GM18909 (cell line): ENCODE data around the gene RBL2.
"Not testable (repeated sequence)": the region's sequence is repeated elsewhere in the genome, so short reads cannot be mapped to it uniquely, and the experiment has no call there.

ENCODE experiments used
- ATAC-seq: cut with Tn5 transposase; IDR thresholded peaks from one replicate; pipeline ENCODE4 v1.9.1; 2021; ENCODE audit warnings: mild to moderate bottlenecking; ENCODE audit not compliant: unreplicated experiment, poor library complexity

RBL2 gene

GRCh38 chr16:53434377-53435065 lies at the start of gene RBL2:
Gene RBL2 (plus strand): TSS chr16:53434471. CDS start chr16:53434557, 86 bp downstream.
- ATAC-seq: peak; percentile 78

DNA sequence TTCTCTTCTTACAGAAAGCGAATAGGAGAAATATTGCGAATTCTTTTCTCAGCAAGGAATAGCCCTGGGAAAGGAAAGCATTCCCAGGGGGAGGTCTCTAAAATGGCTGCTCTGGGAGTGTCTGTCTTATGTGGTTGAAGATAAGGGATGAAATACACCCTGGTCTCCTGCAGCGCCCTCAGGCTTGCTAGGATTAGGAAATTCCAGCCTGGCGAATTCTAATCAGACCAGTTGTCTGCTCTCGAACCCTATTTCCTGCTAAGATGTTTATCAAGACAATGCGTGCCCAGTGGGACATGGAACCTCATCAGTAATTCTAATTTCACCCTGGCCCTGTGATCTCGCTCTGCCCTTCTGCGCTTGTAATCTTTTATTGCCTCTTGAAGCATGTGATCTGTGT lies 49.7 kb upstream of the RBL2 start:
- not testable (repeated sequence) for ATAC-seq

DNA sequence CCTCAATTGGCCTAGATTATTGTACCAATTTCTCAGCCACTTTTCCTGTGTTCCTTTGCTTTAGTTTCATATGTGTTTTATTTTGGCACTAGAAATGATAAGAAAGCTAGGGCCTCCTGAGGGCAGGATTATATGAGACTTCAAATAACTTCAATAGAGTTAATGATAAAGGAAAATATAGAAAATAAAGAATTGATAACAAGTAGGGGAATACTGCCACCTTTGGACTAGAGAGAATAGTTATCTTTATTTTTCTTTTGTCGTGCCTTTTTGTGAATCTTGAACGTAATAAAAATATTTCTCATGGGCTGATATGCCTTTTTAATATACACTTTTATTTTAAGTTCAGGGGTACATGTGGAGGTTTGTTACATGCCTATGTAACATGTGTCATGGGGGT lies 29.3 kb upstream of the RBL2 start:
- no peak for ATAC-seq

GRCh38 chr16:53412549-53412948 lies 21.7 kb upstream of the RBL2 start:
- ATAC-seq: no peak

GRCh38 chr16:53413864-53414263 lies 20.4 kb upstream of the RBL2 start:
- no peak for ATAC-seq

- ATAC-seq: no peak
Measured at GRCh38 chr16:53414381-53414780, 19.9 kb upstream of the RBL2 start.

DNA sequence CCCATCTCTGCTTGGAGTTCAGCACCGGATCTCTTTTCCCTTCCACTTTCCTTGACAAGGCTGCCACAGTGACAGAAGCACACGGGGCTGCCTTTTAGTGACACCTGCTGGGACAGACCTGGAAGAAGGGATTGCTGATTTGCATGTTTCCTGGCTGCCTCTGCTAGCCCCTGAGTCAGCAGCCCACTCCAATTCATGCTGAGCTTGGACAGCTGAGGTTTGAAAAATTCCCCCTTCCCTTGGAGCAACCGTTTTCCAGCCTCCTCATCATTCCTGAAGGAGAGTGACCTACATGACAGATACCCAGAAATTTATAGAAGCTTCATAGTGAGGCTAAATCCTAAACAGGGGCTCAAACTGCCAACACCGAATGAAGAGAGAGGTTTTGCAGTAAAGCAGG lies 18.8 kb upstream of the RBL2 start:
- ATAC-seq: no peak

GRCh38 chr16:53417011-53417410 lies 17.3 kb upstream of the RBL2 start:
- no peak for ATAC-seq

- ATAC-seq: no peak
Measured at GRCh38 chr16:53417976-53418375, 16.3 kb upstream of the RBL2 start.

- ATAC-seq: not testable (repeated sequence)
Measured at GRCh38 chr16:53419383-53419709, 14.9 kb upstream of the RBL2 start.

DNA sequence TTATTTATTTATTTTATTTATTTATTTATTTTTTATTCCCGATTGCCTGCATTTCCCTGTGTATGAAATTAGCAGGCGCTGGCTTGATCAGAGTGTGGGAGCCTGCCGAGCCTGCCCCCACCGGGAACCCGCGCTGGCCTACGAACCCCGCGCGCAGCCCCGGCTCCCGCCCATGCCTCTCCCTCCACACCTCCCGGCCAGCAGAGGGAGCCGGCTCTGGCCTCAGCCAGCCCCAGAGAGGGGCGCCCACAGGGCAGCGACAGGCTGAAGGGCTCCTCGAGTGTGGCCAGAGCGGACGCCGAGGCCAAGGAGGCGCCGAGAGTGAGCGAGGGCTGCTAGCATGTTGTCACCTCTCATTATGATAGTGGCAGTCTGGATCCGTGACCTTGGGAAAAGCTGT lies 13.0 kb upstream of the RBL2 start:
- ATAC-seq: no peak

DNA sequence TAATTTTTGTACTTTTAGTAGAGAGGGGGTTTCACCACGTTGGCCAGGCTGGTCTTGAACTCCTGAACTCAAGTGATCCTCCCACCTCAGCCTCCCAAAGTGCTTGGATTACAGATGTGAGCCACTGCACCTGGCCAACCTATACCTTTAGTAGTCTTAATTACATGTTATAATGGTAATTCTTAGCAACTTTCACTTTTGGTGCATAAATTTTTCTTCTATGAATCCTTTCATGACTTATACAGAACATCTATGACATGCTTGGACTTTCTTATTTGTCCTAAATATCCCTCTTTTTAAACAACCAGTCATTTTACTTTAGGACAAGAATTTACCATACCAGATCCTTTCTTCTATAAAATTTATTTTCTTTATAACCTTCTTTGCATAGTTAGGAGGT lies 10.3 kb upstream of the RBL2 start:
- not testable (repeated sequence) for ATAC-seq

GRCh38 chr16:53428681-53429080 lies 5.6 kb upstream of the RBL2 start:
- no peak for ATAC-seq

DNA sequence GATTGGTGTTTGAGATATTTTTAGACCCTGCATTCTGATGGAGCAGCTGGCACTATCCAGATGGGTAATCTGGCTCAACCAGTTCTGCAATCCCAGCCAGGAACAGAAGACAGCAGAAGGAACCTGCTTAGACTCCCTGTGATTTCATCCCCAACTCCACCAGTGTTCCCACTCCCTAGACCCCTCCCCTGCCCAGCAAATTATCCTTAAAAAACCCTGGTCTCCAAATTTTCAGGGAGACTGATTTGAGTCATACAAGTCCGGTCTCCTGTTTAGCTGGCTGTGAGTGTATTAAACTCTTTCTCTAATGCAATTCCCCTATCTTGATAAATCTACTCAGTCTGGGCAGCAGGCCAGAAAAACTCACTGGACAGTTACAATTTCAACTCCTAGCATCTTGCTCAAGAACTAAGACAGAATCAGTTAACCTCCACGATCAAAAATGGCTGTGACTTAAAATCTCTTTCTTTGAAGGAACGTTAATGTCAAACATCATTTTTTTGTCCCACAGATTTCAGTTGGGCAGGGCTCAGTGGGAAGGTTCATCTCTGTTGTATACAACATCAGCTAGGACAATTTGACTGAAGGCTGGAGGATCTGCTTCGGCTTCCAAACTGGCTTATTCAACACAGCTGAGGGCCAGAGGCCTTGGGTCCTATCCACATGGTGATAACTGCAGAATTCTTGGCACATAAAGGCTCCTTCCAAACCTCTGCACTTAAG lies 4.9 kb upstream of the RBL2 start:
- no peak for ATAC-seq

DNA sequence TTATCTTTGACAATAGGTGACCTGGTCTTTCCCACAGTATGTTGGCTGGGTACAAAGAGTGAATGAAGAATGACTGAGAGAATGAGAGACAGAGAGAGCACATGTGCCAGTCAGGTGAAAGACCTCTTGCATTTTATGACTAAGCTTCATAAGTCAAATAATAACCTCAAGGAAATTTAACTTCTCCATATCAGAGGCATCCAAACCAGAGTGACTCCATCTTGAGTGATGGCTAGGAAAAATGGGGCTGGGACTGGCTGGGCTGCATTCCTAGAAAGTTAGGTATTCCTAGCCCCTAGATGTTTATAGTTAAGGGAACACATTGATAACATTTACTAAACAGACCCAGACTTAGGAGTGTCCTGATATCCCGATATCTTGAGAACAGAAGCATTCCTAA lies 3.9 kb upstream of the RBL2 start:
- ATAC-seq: no peak

GRCh38 chr16:53433509-53433908 lies 762 bp upstream of the RBL2 start:
- ATAC-seq: no peak

GRCh38 chr16:53433930-53434376 lies 318 bp upstream of the RBL2 start:
- ATAC-seq: no peak

DNA sequence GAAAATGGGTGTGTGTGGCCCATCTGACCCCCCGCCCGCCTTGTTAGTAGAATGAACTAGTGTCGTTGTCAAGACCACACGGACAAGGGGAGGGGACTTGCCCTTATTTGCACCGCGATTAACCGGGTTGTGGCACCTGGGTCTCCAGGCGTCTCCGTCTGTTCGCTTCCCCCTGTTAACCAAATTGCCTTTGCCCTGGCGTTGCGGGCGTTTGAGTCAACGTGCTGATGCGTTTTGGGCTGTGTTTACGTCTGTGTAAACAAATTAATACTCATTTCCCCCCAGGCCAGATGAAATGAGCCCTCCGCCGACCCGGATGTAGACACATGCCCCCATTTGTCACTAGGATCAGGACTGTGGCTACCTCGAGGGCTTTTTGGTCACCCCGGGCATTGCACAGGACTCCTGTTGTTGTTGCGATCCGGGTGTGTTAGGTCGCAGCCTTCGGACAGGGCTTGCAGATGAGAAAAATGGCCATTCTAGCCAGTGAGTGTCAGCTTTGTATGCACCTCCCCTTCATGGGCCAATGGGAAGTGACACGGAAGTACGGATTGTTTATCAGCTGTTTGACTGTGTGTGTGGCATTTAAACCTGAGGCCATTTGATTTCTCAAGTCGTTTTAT lies 906 bp downstream of the RBL2 start:
- peak; percentile 91 for ATAC-seq

DNA sequence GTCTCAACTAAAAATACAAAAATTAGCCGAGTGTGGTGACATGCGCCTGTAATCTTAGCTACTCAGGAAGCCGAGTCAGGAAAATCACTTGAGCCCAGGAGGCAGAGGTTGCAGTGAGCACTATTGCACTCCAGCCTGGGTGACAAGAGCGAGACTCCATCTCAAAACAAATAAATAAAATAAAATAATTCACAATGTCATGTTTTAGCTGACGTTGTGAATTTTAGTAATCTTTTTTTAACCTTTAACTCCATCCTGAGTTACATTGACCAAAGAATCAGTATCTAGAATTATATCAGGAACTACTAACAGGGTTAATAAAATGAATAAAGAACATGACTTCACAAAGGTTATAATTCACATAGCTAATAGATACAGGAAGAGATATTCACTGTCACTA lies 5.9 kb downstream of the RBL2 start:
- ATAC-seq: no peak

DNA sequence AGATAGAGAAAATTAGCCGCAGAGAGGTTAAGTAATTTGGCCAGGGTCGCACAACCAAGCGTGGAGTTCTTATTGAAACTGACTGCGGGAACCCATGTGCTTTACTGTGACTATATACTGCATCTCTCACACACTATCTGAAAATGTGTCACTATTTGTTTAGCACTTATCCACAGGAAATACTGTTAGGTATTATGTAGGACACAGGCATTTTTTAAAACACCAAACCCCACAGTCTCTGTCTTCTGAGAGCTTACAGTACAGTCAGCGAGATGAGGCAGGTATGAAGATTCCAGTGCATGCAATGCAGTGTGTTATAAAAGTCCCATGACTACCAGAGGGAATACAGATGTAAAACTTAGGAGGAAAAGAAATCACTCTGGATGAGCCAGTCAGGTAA lies 11.3 kb downstream of the RBL2 start:
- ATAC-seq: no peak

GRCh38 chr16:53446090-53446489 lies 11.8 kb downstream of the RBL2 start:
- no peak for ATAC-seq
